NCI-H187 treated with DMSO at 0.1 percent for 48 hours (cell line): ENCODE results near the gene WIF1.
A peak's percentile ranks its signal among the peaks of the same experiment; 100 is the strongest.

ENCODE experiments used
- DNase-seq: peaks from one replicate; lab custom pipeline; 2025; lab: John Stamatoyannopoulos, UW

WIF1 gene, protein sequence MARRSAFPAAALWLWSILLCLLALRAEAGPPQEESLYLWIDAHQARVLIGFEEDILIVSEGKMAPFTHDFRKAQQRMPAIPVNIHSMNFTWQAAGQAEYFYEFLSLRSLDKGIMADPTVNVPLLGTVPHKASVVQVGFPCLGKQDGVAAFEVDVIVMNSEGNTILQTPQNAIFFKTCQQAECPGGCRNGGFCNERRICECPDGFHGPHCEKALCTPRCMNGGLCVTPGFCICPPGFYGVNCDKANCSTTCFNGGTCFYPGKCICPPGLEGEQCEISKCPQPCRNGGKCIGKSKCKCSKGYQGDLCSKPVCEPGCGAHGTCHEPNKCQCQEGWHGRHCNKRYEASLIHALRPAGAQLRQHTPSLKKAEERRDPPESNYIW

DNA sequence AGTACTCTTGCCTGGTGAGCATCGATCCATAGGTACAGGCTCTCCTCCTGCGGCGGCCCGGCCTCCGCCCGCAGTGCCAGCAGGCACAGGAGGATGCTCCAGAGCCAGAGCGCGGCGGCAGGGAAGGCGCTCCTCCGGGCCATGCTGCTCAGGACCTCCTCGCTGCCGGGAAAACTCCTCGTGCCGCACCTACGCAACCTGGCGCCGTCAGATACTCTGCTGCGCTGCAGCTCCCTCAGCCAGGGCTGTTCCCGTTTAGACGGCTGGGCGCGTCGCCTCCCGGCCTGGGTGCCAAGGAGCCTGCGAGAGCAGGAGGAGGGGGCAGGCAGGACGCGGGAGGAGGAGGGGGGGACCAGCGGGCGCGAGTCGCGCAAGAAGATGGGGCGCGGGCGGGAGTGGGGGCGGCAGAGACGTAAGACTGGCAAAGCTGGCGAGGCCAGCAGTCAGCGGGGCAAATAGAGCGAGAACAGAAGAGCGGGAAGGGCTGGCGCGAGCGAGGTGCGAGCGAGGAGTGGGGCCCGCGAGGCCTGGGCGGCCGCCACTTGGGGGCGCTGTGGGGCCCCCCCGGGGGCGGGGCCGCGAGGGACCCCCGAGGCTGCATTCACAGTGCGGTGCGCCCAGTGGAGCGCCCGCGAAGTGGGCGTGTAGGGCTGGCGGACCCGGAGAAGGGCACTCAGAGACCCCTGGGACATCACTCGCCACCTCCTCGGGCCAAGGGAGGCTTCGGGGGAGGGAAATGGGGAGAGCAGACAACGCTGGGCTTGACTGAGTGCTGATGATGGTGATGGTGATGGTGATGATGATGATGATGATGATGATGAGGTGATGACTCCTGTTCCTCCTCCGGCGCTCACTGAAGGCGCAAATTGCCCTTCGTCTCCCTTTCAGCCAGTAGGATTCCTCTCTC is at the start of gene WIF1:
TSS of gene WIF1 (minus strand) at position 257 of the 907 bp plus-strand sequence. CDS start at position 143, 114 bp downstream.
- no peak for DNase-seq

DNA sequence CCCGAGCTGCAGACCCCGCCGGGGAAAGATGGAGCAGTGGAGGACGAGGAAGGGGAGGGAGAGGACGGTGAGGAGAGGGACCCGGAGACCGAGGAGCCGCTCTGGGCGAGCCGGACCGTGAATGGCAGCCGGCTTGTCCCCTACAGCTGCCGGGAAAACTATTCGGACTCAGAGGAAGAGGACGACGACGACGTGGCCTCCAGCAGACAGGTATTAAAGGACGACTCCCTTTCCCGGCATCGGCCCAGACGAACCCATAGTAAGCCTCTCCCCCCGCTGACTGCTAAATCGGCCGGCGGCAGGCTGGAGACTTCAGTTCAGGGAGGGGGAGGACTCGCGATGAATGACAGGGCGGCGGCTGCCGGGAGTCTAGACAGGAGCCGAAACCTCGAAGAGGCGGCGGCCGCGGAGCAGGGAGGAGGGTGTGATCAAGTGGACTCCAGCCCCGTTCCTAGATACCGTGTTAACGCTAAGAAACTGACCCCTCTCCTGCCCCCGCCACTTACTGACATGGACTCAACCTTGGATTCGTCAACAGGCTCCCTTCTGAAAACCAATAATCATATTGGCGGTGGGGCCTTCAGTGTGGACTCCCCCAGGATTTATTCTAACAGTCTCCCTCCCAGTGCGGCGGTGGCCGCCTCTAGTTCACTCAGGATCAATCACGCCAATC is 49.2 kb upstream of the WIF1 start:
- no peak for DNase-seq

DNA sequence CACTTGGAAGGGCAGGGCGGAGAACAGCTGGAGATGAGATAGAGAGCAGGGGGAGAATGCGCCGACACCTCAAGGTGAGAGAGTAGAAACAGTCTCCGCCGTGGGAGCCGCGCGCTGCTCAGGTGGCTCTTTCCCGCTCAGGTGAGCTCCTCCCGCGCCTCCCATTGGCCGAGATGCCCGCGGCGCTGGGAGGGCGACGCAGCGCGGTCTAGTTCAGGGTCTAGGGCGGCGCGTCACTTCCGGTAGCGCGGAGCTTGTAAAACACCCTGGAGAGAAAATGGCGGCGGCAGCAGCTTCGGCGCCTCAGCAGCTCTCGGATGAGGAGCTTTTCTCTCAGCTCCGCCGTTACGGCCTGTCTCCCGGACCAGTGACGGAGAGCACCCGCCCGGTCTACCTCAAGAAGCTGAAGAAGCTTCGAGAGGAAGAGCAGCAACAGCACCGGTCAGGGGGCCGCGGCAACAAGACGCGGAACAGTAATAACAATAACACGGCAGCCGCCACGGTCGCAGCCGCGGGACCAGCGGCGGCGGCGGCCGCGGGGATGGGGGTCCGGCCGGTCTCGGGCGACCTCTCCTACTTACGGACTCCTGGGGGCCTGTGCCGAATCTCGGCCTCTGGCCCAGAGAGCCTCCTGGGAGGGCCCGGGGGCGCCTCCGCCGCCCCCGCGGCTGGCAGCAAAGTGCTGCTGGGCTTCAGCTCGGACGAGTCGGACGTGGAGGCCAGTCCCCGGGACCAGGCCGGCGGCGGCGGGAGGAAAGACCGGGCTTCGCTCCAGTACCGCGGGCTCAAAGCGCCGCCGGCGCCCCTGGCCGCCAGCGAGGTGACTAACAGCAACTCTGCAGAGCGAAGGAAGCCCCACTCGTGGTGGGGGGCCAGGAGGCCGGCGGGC is 48.5 kb upstream of the WIF1 start, which contains the start of gene LEMD3:
TSS of gene LEMD3 (plus strand) at position 264 of the 889 bp plus-strand sequence. CDS start at position 278, 14 bp downstream.
- DNase-seq, result peak; percentile 83

DNA sequence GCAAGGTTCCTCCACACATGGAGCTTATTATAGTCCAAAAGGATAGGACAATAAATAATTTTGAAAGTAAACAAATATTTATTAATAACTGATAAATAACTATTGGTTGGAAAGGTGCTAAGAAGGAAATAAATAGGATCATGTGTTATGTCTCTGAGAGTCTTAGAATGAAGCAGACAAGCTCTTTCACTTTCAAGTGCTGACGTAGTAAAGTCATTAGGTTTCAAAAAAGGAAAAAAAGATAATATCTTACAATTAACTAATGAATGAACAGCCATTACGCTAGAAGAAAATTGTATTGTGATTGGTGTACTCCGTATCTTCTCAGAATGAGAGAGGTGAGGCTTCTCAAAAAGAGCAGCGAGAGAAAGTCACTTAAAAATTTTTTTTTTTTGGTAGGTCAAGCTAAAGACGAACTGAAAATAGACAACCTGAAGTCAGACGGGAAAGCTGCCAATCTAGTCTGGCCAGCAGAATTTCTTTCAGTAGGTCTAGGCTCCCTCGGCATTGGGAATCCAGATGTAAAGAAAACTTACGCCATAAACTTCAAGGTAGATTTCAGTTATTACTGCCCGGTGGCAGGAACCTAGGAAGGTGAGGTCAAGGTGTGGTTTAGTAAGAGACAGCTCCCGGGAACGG is 47.7 kb upstream of the WIF1 start:
- no peak for DNase-seq

DNA sequence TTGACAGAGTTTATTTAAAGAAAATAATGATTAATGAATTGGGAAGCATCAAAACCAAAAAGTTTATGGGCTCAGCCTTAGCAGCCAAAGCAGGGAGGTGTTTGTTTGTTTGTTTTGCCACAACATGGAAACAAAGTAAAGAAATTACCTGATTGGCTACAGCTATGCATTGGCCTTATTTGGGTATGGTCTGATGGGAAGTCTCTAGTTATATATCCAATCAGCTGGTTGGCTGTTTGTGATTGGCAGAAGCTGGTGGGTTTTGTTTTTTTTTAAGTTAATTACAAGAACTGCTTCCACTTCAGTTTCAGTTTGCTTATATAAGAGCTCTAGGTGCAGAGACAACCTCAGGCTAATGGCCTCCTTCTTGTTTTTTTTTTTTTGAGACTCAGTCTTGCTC is 43.7 kb upstream of the WIF1 start:
- DNase-seq, result no peak

DNA sequence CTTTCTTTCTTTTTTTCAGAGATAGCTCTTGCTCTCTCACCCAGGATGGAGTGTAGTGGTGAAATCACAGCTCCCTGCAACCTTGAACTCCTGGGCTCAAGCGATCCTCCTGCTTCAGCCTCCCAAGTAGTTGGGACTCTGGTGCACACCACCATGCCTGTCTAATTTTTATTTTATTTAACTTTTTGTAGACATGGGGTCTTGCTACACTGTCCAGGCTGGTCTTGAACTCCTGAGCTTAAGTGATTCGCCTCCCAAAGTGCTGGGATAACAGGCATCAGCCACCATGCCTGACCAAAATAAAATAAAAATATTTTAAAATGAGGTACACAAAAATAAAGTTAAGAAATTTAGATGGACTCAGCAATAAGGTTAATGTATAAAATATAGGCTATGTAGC is 43.1 kb upstream of the WIF1 start:
- DNase-seq, result no peak

DNA sequence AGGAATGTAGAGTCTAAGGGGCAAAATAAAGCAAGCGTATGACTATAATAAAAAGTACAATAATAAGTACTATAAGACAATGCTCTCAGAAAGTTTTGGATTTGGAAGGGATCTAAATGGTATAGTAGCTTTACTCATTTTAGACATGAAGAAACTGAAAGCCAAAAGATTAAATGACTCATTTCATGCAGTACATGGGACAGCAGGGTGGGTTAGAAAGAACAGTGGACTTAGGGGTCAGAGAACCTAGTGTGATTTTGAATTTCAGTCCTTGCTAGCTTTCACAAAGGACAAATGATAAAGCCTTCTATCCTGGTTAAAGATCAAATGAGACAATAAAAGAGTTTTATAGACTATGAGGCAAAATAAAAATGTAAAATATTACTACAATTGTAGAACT is 41.5 kb upstream of the WIF1 start:
- DNase-seq, result no peak

DNA sequence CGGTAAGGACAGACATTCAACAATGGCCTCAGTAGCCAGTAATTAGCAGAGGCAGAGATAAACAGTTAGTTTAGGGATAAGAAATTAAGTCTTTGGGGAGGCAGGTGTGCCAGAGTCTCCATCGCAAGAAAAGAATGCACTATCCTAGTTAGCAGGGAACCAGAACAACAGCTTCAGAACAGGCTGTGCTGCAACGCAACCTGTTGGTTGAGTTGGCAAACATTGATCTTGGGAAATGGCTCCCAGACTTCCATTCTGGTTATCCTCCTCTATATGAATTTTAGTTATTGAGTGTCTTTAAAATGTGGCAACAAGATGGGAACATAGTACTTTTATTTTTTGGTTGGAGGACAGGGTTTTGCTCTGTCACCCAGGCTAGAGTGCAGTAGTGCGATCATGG is 36.0 kb upstream of the WIF1 start:
- DNase-seq, result no peak

DNA sequence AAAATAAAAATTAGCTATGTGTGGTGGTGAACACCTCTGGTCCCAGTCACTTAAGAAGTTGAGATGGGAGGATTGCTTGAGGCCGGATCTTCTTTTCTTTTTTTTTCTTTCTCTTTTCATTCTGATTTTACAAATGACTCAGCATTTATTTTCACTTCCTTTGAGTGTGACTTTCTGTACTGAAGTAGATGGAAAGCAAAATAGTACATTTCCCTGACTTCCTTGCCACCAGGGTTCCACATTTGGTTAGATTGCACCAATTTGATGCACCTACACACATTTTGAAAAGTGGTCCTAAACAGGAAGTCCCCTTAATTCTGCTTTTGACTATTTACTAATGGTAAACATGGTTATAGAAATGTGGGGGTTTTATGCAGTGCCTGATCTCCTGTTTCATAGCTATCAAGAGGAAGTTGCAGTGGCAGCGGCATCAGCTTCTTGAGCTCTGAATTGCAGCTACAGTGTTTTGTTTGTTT is 35.3 kb upstream of the WIF1 start:
- DNase-seq, result no peak

DNA sequence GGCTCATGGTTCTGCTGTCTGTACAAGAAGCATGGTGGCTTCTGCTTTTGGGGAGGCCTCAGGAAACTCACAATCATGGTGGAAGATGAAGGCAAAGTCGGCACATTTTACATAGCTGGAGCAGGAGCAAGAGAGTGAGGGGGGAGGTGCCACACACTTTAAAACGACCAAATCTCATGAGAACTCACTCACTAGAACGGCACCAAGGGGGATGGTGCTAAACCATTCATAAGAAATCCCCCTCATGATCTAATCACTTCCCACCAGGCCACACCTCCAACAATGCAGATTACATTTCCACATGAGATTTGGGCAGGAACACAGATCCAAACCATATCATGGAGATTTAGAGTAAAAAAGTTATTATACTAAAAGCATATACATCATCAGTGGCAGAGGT is 34.7 kb upstream of the WIF1 start:
- DNase-seq, result no peak

DNA sequence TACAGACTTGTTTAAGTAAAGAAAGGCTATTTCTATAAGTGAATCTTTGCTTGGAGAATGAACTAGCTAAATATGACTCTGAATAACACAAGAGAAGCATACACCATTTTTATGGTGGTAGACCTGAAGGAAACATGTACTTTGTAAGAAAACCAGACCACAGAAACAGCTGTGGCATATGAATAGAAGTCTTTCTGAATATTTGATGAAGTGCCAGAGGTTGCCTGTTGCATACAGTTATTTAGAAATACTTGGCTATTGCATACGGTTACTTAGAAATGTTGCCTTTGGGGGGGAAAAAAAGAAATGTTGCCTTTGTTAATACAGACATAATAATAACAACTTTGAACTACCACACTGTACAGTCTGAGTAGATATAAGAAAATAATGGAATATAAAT is 31.5 kb upstream of the WIF1 start:
- no peak for DNase-seq

DNA sequence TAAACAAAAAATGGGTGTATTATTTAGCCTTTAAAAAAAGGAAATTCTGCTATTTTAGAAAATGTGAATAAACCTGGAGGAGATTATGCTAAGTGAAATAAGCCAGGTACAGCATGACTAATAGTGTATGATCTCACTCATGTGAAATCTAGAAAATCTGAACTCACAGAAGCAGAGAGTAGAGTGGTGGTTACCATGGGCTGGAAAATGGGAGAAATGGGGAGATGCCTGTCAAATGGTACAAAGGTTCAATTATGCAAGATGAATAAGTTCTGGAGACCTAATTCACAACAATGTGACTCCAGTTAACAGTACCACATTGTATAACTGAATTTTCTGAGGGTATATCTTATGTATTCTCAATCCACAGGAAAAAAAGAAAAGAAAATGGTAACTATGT is 30.9 kb upstream of the WIF1 start:
- DNase-seq, result no peak

DNA sequence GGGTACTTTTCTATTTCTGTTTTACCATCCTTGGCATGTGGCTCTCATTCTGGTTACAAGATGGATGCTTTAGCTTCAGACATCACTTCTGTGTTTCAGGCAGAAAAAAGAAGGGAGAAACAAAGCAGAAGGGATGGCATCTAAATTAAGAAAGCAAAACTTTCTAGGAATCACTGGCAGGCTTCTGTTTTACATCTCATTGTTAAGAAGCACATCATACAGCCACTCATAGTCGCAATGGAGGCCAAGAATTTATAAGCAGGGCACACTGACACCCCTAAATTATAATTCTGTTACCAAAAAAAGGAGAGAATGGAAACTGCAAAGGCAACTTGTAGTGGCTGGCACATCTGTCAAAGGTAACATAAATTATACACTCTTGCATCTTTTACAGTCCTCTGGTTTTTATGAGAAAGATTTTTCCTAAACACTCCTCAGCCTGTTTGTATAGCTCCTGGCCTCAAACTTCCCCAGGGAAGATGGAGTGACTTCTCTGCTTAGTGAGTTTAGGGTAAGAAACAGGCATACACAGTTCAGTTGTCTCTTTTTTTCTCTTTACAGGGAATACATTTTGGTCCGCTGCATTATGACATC is 26.3 kb upstream of the WIF1 start:
- DNase-seq, result no peak

DNA sequence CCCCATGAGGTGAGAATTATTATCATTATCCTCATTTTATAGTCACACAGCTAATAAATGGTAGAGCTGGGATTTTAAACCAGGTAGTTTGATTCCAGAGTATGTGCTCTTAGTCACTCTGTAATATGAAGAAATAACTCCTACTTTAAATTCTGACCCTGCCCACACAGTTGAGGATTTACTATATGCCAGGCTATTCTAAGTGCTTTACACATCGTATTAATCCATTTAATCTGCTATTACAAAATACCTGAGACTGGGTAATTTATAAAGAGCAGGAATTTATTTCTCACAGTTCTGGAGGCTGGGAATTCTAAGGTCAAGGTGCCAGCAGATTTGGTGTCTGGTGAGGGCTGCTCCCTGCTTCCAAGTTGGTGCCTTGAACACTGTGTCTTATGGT is 19.6 kb upstream of the WIF1 start:
- DNase-seq, result no peak

DNA sequence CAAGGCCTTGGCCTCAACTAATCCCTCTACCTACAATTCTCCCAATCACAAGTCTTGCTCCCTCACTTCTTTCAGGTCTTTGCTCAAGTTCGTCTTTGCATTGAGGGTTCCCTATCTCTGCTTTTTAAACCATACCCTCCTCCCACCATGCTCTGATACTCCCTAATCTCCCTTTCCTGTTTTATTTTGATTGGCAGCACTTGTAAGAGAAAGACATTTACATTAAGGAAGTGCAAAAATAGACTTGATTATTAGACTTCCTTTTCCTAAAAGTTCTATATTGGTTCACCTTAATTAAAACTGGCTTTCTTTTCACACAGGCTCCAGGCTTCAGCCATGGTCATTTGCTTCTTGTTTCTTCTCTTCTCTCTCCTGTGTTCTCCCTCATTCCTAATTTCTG is 18.3 kb upstream of the WIF1 start:
- no peak for DNase-seq

DNA sequence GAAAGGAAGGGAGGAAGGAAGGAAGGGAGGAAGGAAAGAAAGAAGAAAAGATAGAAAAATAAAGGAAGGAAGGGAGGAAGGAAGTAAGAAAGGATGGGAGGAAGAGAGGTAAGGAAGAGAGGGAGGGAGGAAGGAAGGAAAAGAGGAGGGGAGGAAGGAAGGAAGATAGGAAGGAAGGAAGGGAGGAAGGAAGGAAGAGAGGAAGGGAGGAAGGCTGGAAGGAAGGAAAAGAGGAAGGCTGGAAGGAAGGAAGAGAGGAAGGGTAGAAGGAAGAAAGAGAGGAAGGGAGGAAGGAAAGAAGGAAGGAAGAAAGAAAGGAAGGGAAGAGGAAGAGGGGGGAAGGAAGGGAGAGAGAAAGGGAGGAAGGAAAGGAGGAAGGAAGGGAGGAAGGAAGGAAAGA is 12.8 kb upstream of the WIF1 start:
- no peak for DNase-seq

DNA sequence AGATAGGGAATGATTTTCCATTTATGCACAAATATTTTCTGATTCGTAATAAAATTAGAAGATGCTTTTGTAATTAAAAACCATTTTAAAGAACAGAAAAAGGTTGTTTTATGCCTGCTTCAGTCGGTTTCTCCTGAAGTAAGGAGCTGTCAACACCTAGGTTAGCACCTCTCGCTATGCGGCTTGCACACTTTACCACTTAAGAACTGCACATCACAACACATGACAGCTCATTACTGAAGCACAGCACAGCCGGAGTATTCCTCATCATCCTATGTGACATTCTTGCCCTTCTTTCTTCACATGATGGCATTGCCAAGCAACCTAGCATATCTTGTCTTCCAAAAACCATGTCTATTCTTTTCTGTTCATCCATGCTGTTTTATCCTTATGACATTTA is 5.4 kb upstream of the WIF1 start:
- DNase-seq, result no peak

DNA sequence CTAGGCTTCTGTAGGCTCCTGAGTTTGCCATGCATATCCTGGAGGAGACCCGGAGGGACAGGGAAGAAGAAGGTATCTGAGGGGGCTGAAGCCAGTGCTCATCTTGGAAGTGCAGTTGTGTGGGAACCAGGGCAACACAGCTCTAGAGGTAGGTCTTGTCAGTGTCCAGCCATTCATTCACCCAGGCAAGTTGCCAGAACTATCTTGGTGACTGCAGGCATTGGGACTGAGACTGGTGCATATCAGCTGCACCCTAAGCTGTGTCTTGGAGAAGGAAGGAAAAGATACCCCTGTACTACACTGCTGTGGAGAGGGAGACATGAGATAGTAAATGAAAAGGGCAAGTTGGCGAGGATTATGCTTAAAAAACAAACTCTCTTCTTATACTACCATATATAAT is 4.9 kb upstream of the WIF1 start:
- DNase-seq, result no peak

DNA sequence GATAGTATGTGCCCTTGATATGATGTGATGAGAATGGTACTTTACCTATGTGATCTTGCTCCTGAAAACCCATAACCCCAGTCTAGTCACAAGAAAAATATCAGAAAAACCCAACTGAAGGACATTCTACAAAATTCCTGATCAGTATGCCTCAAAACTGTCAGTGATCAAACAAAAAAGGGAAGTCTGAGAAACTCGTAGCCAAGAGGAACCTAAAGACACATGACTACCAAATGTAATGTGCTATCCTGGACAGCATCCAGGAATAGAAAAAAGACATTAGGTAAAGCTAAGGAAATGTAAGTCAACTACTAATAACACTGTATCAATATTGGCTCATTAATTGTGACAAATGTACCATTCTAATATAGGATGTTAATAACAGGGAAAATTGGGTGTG is 4.1 kb upstream of the WIF1 start:
- no peak for DNase-seq

DNA sequence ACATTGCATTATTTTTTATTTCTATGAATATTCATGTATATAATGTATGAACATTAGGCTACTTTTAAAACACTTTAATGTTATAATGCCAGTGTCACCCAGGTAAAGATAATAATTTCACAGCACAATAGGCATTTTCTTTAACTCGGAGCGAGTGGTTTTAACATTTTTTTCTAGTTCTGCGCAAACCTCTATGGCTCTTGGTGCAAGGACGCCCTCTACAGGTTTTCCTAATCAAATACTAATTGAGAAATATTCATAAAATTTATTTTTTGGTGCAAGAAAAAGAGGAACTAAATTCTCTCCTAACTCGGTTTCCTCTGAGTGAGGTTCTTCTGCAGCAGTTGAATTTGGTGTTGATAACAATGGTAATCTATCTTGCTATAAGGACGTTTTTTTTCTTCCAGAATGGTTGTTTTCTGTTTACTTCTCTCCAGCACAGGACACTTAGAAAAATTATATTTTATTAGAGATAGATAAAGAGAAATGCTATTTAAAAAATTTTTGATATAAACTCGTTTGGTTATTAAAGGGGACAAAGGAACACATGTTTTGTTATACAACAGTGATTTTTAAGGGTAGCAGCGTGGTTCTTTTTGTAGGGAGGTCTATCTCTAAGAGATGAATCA is 2.4 kb upstream of the WIF1 start:
- DNase-seq, result no peak
